ENCODE measurements around the gene BRD3.

Gene BRD3

DNA sequence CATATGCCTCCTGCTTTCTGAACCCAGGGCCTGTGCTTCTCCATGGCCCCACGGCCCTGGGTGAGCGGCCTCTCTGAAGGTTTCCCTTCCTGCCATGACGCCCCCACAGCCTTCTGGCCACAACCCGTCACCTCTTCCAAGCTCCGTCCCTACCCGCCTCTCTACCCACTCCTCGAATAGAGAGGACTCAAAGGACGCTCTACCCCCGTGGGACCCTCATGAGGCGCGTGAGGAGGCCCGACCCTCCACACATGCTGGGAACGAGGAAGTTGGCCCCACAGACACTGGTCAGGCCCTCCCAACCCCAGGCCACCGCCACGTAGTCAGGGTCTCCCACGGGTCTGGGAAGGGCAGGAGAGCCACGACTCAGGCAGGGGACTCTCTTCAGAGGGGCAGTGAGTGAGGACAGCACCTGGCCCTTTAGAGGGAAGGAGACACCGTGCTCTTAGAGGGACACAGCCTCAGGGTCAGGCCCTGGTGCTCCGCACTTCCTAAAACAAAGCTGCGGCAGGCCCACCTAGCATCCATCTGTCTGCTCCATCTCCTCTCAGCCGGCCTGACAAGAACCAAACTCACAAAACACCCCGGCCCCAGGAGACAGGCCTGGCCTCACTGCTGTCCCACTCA lies 5.3 kb downstream of the BRD3 start:
- TF ChIP-seq POLR2A (IDR thresholded peaks at IDR 0.05; ENCODE audit: low read depth, low read length): no peak
- FAIRE-seq (no peak), DNase-seq (ENCODE audit: insufficient read length, low spot score) (no peak)

DNA sequence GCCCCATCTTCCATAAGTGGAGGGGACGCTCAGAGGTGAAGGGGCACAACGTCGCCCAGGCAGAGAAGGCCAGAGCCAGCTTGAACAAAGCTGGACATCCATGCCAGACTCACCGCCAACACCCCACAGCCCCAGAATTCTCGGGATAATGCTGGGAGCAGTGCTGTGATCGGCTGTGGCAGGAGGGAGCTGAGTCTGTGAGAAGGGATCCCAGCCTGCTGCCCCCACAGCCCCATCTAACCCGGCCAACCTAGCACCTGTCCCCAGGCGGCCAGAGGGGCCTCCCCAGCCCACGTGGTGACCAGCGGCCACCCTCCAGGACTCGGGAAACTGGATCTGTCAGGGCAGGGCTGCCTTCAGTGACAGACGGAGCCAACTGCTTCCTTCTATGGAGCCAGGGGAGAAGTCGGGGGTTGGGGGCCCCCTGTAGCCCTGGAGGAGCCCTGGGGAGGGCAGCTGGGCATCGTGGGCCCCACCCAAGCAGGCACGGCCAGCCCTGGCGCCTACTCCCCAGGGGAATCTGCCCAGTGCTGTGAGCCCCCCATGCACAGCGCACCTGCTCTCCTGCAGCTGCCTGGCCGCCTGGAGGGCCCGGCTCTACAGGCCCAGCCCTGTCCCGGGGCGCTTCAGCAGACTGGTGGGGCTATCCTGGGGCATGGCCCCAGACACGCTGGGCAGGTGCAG lies 6.0 kb downstream of the BRD3 start:
- FAIRE-seq (no peak), DNase-seq (ENCODE audit: insufficient read length, low spot score) (no peak)
- no peak for TF ChIP-seq POLR2A (IDR thresholded peaks at IDR 0.05; ENCODE audit: low read depth, low read length)

DNA sequence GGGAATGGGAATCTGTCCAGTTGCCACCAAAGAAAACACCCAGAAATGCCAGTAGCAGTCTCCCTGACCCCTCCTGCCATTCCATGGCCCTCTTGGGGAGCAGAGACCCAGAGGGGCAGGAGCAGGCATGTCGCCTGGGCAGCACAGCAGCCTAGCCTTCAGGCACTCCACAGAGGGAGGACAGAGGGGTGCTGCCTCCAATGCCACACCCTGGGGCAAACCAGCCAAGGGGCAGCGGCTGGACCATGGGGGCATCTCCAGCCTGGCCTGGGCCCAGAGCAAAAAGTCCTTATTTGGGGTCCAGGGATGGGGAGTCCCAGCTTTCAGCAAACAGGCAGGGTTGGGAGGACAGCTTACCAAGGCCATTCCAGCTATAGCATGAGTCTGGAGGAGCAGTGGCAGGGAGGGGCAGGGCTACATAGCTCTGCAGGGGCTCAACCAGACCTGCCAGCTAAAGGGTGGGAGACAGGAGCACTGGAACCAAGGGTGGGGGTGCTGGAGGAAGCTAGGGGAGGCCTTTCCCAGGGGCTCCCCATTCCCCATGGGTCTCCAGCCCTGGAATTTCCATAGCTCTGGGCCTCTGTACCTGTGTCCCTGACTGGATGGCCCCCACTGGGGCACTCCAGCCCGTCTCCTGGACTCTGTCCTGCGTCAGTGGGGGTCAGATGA lies 6.7 kb downstream of the BRD3 start:
- FAIRE-seq (no peak), DNase-seq (ENCODE audit: insufficient read length, low spot score) (no peak)
- no peak for TF ChIP-seq POLR2A (IDR thresholded peaks at IDR 0.05; ENCODE audit: low read depth, low read length)

- FAIRE-seq: no peak
- TF ChIP-seq POLR2A (IDR thresholded peaks at IDR 0.05; ENCODE audit: low read depth, low read length): no peak
- DNase-seq (ENCODE audit: insufficient read length, low spot score): no peak
Measured at GRCh38 chr9:134060546-134060945, 7.3 kb downstream of the BRD3 start.

DNA sequence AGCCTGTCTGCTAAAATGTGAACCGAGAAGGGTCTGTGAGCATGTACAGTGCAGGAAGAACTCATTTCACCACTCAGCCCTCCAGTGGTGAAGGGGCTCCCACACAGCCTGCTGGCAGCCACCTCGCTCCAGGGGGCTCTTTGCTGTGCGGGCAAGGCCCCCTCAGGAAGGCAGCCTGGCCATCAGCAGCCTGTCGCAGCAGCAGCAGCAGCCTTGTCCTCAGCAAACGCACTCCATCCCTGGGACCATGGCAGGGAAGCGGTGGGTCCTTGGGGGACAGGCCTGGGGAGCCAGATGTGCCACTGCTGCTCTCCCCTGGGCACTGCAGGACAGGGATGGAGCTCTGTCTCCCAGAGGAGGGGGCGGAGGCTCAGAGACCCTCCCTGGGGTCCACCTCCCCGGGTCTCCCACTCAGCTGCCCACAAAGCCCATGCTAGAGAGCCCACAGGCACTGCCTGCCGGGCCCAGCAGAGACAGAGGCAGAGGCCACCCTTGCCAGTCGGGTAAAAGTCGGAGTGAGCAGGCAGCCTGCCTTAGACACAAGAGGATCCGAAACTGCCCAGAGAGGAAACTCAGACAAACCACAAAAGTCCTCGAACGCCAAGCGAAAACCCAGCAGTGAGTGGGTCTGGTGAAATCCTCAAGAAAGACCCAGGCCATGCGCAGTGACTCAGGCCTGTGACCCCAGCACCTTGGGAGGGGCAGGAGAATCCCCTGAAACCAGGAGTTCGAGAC lies 8.0 kb downstream of the BRD3 start:
- TF ChIP-seq POLR2A (IDR thresholded peaks at IDR 0.05; ENCODE audit: low read depth, low read length): no peak
- DNase-seq (ENCODE audit: insufficient read length, low spot score) (no peak), FAIRE-seq (no peak)

- FAIRE-seq: no peak
- no peak for TF ChIP-seq POLR2A (IDR thresholded peaks at IDR 0.05; ENCODE audit: low read depth, low read length)
- no peak for DNase-seq (ENCODE audit: insufficient read length, low spot score)
Measured at GRCh38 chr9:134059188-134059641, 8.6 kb downstream of the BRD3 start.

DNA sequence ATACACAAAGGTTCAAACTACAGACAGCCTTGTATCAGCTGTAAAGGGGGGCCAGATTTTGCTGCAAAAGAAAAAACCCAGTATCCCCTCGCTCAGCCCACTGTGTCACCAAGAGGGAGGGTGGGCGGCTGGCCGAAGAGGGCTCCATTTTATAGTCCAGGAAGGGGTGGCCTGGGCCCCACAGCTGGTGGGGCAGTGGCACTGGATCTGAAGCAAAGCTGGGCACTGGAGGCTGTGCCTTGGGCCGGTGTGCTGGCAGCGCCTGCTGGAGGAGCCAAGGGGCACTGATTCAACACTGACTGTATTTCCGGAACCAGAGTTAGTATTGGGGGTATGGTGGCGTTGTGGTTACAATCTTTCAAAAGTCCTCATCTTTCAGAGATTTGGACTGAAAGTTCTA lies 9.1 kb downstream of the BRD3 start:
- FAIRE-seq (peak; percentile 95), DNase-seq (ENCODE audit: insufficient read length, low spot score) (peak; percentile 96)
- no peak for TF ChIP-seq POLR2A (IDR thresholded peaks at IDR 0.05; ENCODE audit: low read depth, low read length)

GRCh38 chr9:134057751-134058701 lies 9.8 kb downstream of the BRD3 start:
- no peak for TF ChIP-seq POLR2A (IDR thresholded peaks at IDR 0.05; ENCODE audit: low read depth, low read length)
- DNase-seq (ENCODE audit: insufficient read length, low spot score) (no peak), FAIRE-seq (no peak)

GRCh38 chr9:134057307-134057657 lies 10.5 kb downstream of the BRD3 start:
- no peak for DNase-seq (ENCODE audit: insufficient read length, low spot score)
- TF ChIP-seq POLR2A (IDR thresholded peaks at IDR 0.05; ENCODE audit: low read depth, low read length): no peak
- FAIRE-seq: no peak

- DNase-seq (ENCODE audit: insufficient read length, low spot score) (no peak), FAIRE-seq (no peak)
- no peak for TF ChIP-seq POLR2A (IDR thresholded peaks at IDR 0.05; ENCODE audit: low read depth, low read length)
Measured at GRCh38 chr9:134056483-134057306, 11.1 kb downstream of the BRD3 start.

DNA sequence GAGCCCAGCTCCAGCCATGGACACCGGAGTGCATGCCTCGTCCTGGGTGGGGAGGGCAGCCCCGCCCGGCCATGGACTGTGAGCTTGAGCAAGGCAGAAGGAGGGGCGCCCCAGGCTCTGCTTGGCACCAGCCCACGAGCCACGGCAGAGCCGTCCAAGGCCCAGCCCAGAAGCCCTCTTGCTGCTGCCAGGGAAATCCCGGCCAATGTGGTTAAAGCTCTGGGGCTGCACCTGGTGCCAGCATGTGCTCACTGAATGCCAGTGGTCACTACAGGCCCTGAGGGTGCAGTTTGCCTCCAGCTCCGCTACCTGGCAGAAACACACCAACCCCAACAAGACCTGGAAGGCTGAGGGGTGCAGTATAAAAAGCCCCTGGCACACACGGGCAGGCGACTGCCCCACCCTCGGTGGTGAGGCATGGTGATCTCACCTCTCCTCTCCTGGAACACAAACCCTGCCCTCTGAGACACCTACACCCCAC lies 11.8 kb downstream of the BRD3 start:
- DNase-seq (ENCODE audit: insufficient read length, low spot score) (peak; percentile 98), FAIRE-seq (peak; percentile 86)
- TF ChIP-seq POLR2A (IDR thresholded peaks at IDR 0.05; ENCODE audit: low read depth, low read length): no peak
